ENCODE results near the gene GRIN3B. TPM values are rescaled to one million over a fixed set of nuclear protein-coding genes. Genes with fewer than 3 reads are reported as not detected.

GRIN3B gene
- polyA plus RNA-seq, 1 of the 3 experiments (the other 2 are of a cell fraction) = 1.5 TPM

DNA sequence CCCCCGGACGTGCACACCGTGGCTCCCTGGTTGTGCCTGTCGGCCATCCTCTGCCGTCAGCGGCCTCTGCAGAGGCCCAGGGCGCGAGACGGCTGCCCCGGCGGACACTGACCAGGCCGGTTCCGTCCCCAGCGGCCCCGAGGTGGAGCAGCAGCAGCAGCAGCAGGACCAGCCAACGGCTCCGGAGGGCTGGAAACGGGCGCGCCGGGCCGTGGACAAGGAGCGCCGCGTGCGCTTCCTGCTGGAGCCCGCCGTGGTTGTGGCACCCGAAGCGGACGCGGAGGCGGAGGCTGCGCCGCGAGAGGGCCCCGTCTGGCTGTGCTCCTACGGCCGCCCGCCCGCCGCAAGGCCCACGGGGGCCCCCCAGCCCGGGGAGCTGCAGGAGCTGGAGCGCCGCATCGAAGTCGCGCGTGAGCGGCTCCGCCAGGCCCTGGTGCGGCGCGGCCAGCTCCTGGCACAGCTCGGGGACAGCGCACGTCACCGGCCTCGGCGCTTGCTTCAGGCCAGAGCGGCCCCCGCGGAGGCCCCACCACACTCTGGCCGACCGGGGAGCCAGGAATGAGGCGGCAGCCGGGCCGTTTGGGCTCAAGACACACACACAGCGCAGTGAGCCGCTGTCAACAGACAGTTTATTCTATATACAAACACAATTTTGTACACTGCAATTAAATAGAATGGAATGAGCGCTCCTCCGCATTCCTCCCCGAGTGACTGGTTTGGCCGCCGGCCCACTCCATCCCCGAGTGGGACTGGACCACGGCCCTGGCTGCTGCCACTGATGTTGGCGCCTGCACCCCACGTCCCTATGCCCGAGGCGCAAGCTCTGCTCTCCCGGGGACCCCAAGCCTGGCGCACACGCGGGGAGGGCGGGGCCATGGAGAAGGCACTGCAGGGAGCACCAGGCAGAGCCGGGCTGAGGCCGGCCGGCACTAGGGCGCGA, 9.1 kb downstream of the GRIN3B start:
- ChIA-PET POLR2A (no interaction called here), CTCF (no interaction called here)
- Histone ChIP-seq H3K4me2 (no peak overlapping the region), H3K36me3 (replicated peaks in 1 of 2; ENCODE audit: control insufficient read depth in 1 of 2, insufficient read depth in 2 of 2, low read length in 1 of 2) (peaks cover 0 to 47% of the 10 kb centered on the region in 2 experiments), H3F3A (replicated peaks; ENCODE audit: insufficient read depth) (peaks cover 9% of the 10 kb centered on the region), H2AFZ (ENCODE audit: low read depth) (no peak overlapping the region), H3K79me2 (ENCODE audit: insufficient read depth) (peaks cover 8% of the 10 kb centered on the region; the same call in 1 of the 2 replicates), H3K4me3 (ENCODE audit: low read depth in 2 of 2, low read length in 1 of 2) (no peak overlapping the region), H3K27me3 (ENCODE audit: insufficient read depth) (peaks cover 1% of the 10 kb centered on the region), H3K9me2 (no peaks in the 10 kb centered on the region), H3K9ac (no peak overlapping the region), H3K9me3 (no peaks in the 10 kb centered on the region), H4K20me1 (ENCODE audit: insufficient read depth) (peaks cover 9% of the 10 kb centered on the region; the same call in 1 of the 2 replicates), H3K27ac (ENCODE audit: low read depth in 2 of 2, low read length in 1 of 2) (no peak overlapping the region), H3K4me1 (ENCODE audit: control insufficient read depth in 1 of 2, insufficient read depth in 2 of 2, low read depth in 1 of 2, low read length in 1 of 2) (no peaks in the 10 kb centered on the region)
- 93% methylated on average over 41 of the region's 92 CpGs for WGBS (ENCODE audit: low lambda C conversion rate)
- TF ChIP-seq SMC3 (IDR thresholded peaks at IDR 0.05; ENCODE audit: low read depth, low read length) (no peak), CHD2 (IDR thresholded peaks at IDR 0.05; ENCODE audit: low read length, partially characterized antibody) (no peak), GABPA (IDR thresholded peaks at IDR 0.05; ENCODE audit: low read depth) (no peak), TAF1 (IDR thresholded peaks at IDR 0.05; ENCODE audit: borderline replicate concordance, low read depth, low read length) (no peak), NRF1 (IDR thresholded peaks at IDR 0.05; ENCODE audit: low read depth, low read length) (no peak), EP300 (IDR thresholded peaks at IDR 0.05; ENCODE audit: borderline replicate concordance in 1 of 2, low read depth in 1 of 2, low read length in 1 of 2) (no peak), GATA2 (CRISPR knock-in tag; IDR thresholded peaks at IDR 0.05) (no peak), FOXM1 (IDR thresholded peaks at IDR 0.05; ENCODE audit: low read depth) (no peak), NFIC (IDR thresholded peaks at IDR 0.05; ENCODE audit: borderline replicate concordance) (no peak), RCOR1 (IDR thresholded peaks at IDR 0.05; ENCODE audit: low read length) (no peak), SIN3A (IDR thresholded peaks at IDR 0.05; ENCODE audit: borderline replicate concordance, low read depth, low read length) (no peak)
- TF ChIP-seq, protein P1, sequence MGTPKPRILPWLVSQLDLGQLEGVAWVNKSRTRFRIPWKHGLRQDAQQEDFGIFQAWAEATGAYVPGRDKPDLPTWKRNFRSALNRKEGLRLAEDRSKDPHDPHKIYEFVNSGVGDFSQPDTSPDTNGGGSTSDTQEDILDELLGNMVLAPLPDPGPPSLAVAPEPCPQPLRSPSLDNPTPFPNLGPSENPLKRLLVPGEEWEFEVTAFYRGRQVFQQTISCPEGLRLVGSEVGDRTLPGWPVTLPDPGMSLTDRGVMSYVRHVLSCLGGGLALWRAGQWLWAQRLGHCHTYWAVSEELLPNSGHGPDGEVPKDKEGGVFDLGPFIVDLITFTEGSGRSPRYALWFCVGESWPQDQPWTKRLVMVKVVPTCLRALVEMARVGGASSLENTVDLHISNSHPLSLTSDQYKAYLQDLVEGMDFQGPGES (IDR thresholded peaks at IDR 0.05; ENCODE audit: low read depth, low read length) = no peak
- TF ChIP-seq, protein P2, sequence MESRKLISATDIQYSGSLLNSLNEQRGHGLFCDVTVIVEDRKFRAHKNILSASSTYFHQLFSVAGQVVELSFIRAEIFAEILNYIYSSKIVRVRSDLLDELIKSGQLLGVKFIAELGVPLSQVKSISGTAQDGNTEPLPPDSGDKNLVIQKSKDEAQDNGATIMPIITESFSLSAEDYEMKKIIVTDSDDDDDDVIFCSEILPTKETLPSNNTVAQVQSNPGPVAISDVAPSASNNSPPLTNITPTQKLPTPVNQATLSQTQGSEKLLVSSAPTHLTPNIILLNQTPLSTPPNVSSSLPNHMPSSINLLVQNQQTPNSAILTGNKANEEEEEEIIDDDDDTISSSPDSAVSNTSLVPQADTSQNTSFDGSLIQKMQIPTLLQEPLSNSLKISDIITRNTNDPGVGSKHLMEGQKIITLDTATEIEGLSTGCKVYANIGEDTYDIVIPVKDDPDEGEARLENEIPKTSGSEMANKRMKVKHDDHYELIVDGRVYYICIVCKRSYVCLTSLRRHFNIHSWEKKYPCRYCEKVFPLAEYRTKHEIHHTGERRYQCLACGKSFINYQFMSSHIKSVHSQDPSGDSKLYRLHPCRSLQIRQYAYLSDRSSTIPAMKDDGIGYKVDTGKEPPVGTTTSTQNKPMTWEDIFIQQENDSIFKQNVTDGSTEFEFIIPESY (IDR thresholded peaks at IDR 0.05; ENCODE audit: borderline replicate concordance, low read depth) = no peak
- TF ChIP-seq, protein P3, sequence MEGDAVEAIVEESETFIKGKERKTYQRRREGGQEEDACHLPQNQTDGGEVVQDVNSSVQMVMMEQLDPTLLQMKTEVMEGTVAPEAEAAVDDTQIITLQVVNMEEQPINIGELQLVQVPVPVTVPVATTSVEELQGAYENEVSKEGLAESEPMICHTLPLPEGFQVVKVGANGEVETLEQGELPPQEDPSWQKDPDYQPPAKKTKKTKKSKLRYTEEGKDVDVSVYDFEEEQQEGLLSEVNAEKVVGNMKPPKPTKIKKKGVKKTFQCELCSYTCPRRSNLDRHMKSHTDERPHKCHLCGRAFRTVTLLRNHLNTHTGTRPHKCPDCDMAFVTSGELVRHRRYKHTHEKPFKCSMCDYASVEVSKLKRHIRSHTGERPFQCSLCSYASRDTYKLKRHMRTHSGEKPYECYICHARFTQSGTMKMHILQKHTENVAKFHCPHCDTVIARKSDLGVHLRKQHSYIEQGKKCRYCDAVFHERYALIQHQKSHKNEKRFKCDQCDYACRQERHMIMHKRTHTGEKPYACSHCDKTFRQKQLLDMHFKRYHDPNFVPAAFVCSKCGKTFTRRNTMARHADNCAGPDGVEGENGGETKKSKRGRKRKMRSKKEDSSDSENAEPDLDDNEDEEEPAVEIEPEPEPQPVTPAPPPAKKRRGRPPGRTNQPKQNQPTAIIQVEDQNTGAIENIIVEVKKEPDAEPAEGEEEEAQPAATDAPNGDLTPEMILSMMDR (IDR thresholded peaks at IDR 0.05) = no peak
- TF ChIP-seq, protein P4, sequence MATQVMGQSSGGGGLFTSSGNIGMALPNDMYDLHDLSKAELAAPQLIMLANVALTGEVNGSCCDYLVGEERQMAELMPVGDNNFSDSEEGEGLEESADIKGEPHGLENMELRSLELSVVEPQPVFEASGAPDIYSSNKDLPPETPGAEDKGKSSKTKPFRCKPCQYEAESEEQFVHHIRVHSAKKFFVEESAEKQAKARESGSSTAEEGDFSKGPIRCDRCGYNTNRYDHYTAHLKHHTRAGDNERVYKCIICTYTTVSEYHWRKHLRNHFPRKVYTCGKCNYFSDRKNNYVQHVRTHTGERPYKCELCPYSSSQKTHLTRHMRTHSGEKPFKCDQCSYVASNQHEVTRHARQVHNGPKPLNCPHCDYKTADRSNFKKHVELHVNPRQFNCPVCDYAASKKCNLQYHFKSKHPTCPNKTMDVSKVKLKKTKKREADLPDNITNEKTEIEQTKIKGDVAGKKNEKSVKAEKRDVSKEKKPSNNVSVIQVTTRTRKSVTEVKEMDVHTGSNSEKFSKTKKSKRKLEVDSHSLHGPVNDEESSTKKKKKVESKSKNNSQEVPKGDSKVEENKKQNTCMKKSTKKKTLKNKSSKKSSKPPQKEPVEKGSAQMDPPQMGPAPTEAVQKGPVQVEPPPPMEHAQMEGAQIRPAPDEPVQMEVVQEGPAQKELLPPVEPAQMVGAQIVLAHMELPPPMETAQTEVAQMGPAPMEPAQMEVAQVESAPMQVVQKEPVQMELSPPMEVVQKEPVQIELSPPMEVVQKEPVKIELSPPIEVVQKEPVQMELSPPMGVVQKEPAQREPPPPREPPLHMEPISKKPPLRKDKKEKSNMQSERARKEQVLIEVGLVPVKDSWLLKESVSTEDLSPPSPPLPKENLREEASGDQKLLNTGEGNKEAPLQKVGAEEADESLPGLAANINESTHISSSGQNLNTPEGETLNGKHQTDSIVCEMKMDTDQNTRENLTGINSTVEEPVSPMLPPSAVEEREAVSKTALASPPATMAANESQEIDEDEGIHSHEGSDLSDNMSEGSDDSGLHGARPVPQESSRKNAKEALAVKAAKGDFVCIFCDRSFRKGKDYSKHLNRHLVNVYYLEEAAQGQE (IDR thresholded peaks at IDR 0.05; ENCODE audit: low read depth, low read length) = no peak
- no peak for DNase-seq
